ENCODE measurements around the gene HIPK3.

DNA sequence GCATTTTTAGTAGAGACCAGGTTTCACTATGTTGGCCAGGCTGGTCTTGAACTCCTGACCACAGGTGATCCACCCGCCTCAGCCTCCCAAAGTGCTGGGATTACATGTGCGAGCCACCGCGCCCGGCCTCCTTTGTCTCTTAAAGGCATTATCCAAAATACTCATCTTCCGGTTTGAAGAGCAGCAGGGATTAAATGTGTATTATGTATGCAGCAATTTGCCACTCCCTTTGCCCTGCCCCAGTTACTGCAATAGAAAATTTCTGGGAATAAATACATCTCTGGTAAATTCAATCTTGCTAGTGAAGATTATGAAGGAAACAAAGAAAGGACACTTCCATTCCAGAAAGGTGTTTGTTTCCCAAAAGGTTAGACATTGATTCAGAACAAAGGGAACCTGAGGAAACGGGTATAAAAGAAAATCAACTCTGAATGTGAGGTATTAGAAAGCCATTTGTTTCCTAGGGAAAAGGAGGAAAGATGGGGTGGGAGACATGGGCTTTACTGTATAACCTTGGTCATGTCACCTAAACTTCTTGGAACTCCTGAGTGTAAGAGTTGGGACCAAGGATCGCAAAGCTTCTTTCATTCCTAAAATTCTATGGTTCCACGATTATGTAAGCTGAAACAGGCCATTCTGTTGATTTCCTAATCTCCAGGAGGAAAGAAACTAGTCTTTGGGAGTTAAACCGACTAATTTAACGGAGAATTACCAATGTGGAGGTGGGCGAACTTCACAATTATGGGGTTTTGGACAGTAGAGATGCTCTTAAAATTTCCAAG lies 959 bp upstream of the HIPK3 start:
- TF ChIP-seq POLR2A (IDR thresholded peaks at IDR 0.05; ENCODE audit: low read depth, low read length): no peak
- no peak for TF ChIP-seq POLR2AphosphoS5 (IDR thresholded peaks at IDR 0.05; ENCODE audit: low read depth, low read length)

Measured in GM12892 (cell line).